Calu3 (cell line): ENCODE results near the gene TSPAN12. TPM values are rescaled to one million over a fixed set of nuclear protein-coding genes. Genes with fewer than 3 reads are reported as not detected.
A peak's percentile ranks its signal among the peaks of the same experiment; 100 is the strongest.

Experiments used
- BruUV-seq: library from RNA; stranded (reverse); fragments of 400-500 nt; replicated peaks from 2 replicates; lab custom pipeline; 2021; lab: Mats Ljungman, UMichigan
- CTCF ChIA-PET: fragments of 300-600 bp; sonication (Branson Sonifier 250); formaldehyde crosslinking; loops from one replicate; lab custom pipeline; 2022; ENCODE audit warnings: antibody characterized with exemption; lab: Charles Lee
- DNase-seq: peaks from one replicate; pipeline ENCODE4 v3.0.0; 2022
- H3K27ac Mint-ChIP-seq: one replicate; pipeline ENCODE4 v1.8.0; 2022; ENCODE audit warnings: mixed read lengths; ENCODE audit not compliant: unreplicated experiment
- H3K27me3 Mint-ChIP-seq: one replicate; pipeline ENCODE4 v1.8.0; 2022; ENCODE audit warnings: mixed read lengths; ENCODE audit not compliant: unreplicated experiment
- H3K36me3 Mint-ChIP-seq: one replicate; pipeline ENCODE4 v1.8.0; 2022; ENCODE audit warnings: mild to moderate bottlenecking, moderate library complexity, mixed read lengths; ENCODE audit not compliant: insufficient read depth, unreplicated experiment
- H3K4me1 Mint-ChIP-seq: one replicate; pipeline ENCODE4 v1.8.0; 2022; ENCODE audit warnings: mild to moderate bottlenecking, low read depth, mixed read lengths; ENCODE audit not compliant: unreplicated experiment
- H3K4me3 Mint-ChIP-seq: one replicate; pipeline ENCODE4 v1.8.0; 2022; ENCODE audit warnings: mild to moderate bottlenecking, low read depth, moderate library complexity, mixed read lengths; ENCODE audit not compliant: unreplicated experiment
- H3K9me3 Mint-ChIP-seq: one replicate; pipeline ENCODE4 v1.8.0; 2022; ENCODE audit warnings: low read depth, mixed read lengths; ENCODE audit not compliant: unreplicated experiment
- CTCF ChIP-seq: fragments of 200-600 bp; IDR thresholded peaks from one replicate; pipeline ENCODE4 v1.8.0; 2022; ENCODE audit warnings: antibody characterized with exemption; ENCODE audit not compliant: unreplicated experiment
- intact Hi-C: fragments of 100-400 bp; cut with micrococcal nuclease; formaldehyde crosslinking; loops from one replicate; pipeline ENCODE4 v1.10.0; 2022; ENCODE audit not compliant: unreplicated experiment
- total RNA-seq: library from RNA; stranded (reverse); gene quantifications from 2 replicates; pipeline ENCODE4 v1.2.3, GENCODE V29; 2022

TSPAN12 gene
- total RNA-seq, 1 experiment from 2014 or later = 14.6 TPM

- BruUV-seq = no TSS peak
- Mint-ChIP-seq H3K4me1 (peaks cover 46% of the 10 kb centered on the region), H3K4me3 (no peak overlapping the region), H3K27ac (peak overlapping the region; percentile 55), H3K27me3 (no peaks in the 10 kb centered on the region), H3K9me3 (no peaks in the 10 kb centered on the region), H3K36me3 (no peaks in the 10 kb centered on the region)
- CTCF ChIA-PET = interaction anchor here (0.7 to 0.8 kb wide), 3 partner anchors 36 to 562 kb away, joined by 3 to 9 read pairs (median 4); no protein-coding TSS in a partner anchor
- intact Hi-C loops = no loop called here
- TF ChIP-seq CTCF = no peak
- DNase-seq = no peak
Measured at GRCh38 chr7:120842121-120842621, 15.8 kb downstream of the TSPAN12 start.

GRCh38 chr7:120841608-120842007 lies 16.3 kb downstream of the TSPAN12 start:
- H3K27me3 Mint-ChIP-seq = no peaks in the 10 kb centered on the region
- DNase-seq = no peak
- H3K4me1 Mint-ChIP-seq = peaks cover 46% of the 10 kb centered on the region
- TF ChIP-seq CTCF = no peak
- peak overlapping the region; percentile 72 for H3K27ac Mint-ChIP-seq
- CTCF ChIA-PET = interaction anchor here (0.7 to 0.8 kb wide), 3 partner anchors 35 to 562 kb away, joined by 3 to 9 read pairs (median 4); no protein-coding TSS in a partner anchor
- intact Hi-C loops = no loop called here
- no peaks in the 10 kb centered on the region for H3K36me3 Mint-ChIP-seq
- BruUV-seq = no TSS peak
- no peaks in the 10 kb centered on the region for H3K9me3 Mint-ChIP-seq
- no peak overlapping the region for H3K4me3 Mint-ChIP-seq

GRCh38 chr7:120838281-120838682 lies 19.7 kb downstream of the TSPAN12 start:
- H3K27ac Mint-ChIP-seq = no peak overlapping the region
- H3K4me1 Mint-ChIP-seq = peaks cover 47% of the 10 kb centered on the region
- intact Hi-C loops = no loop called here
- H3K4me3 Mint-ChIP-seq = peak overlapping the region; percentile 40
- no peak for DNase-seq
- no TSS peak for BruUV-seq
- H3K9me3 Mint-ChIP-seq = no peaks in the 10 kb centered on the region
- H3K27me3 Mint-ChIP-seq = no peaks in the 10 kb centered on the region
- no peaks in the 10 kb centered on the region for H3K36me3 Mint-ChIP-seq
- CTCF ChIA-PET = interaction anchor here (1.0 kb wide), 1 partner anchor 9 kb away, joined by 3 read pairs; no protein-coding TSS in a partner anchor
- TF ChIP-seq CTCF = no peak

GRCh38 chr7:120837599-120837998 lies 20.3 kb downstream of the TSPAN12 start:
- no peak for TF ChIP-seq CTCF
- BruUV-seq = no TSS peak
- CTCF ChIA-PET = interaction anchor here (1.0 kb wide), 1 partner anchor 10 kb away, joined by 3 read pairs; no protein-coding TSS in a partner anchor
- H3K27me3 Mint-ChIP-seq = no peaks in the 10 kb centered on the region
- peaks cover 47% of the 10 kb centered on the region for H3K4me1 Mint-ChIP-seq
- H3K9me3 Mint-ChIP-seq = no peaks in the 10 kb centered on the region
- no peak overlapping the region for H3K27ac Mint-ChIP-seq
- no peak for DNase-seq
- H3K36me3 Mint-ChIP-seq = no peaks in the 10 kb centered on the region
- H3K4me3 Mint-ChIP-seq = no peak overlapping the region
- intact Hi-C loops = no loop called here
